ENCODE data around the gene TRIM40. TPM values are rescaled to one million over a fixed set of nuclear protein-coding genes. Genes with fewer than 3 reads are reported as not detected.

The TRIM40 gene
- total RNA-seq, 4 donors from 2014 or later = not detected

GRCh38 chr6:30150671-30151395 is 14.9 kb downstream of the TRIM40 start:
- H3K4me1 ChIP-seq = no peaks in the 10 kb centered on the region
- H3K4me3 ChIP-seq = no peak overlapping the region
- no peaks in the 10 kb centered on the region for H3K9me3 ChIP-seq
- TF ChIP-seq POLR2A (IDR thresholded peaks at IDR 0.05) = no peak
- no peak for TF ChIP-seq CTCF (IDR thresholded peaks at IDR 0.05 in 4 of 5, conservative IDR thresholded peaks at IDR 0.05 in 1 of 5)
- intact Hi-C loops (cut with DNase I; ENCODE audit: low total_unique reads) = no loop called here
- no peaks in the 10 kb centered on the region for H3K36me3 ChIP-seq
- no peak overlapping the region for H3K27ac ChIP-seq
- DNase-seq (no peak), ATAC-seq (no peak)
- in situ Hi-C loops (cut with MboI; ENCODE audit: low sequenced_read_pairs in 4 of 4) = loop anchor here in 1 of 4 donors (25.0 kb wide), 1 partner anchor 314 kb away; the partner anchor contains the start of gene HLA-G
- H3K27me3 ChIP-seq = peaks cover 0 to 11% (median 0%) of the 10 kb centered on the region in 3 donors

GRCh38 chr6:30151580-30151979 is 15.6 kb downstream of the TRIM40 start:
- no peak for ATAC-seq

GRCh38 chr6:30152016-30152673 is 16.2 kb downstream of the TRIM40 start:
- H3K27me3 ChIP-seq = peaks cover 0 to 15% (median 0%) of the 10 kb centered on the region in 3 donors
- no peak overlapping the region for H3K4me3 ChIP-seq
- in situ Hi-C loops (cut with MboI; ENCODE audit: low sequenced_read_pairs in 4 of 4) = loop anchor here in 1 of 4 donors (25.0 kb wide), 1 partner anchor 315 kb away; the partner anchor contains the start of gene HLA-G
- intact Hi-C loops (cut with DNase I; ENCODE audit: low total_unique reads) = no loop called here
- TF ChIP-seq POLR2A (IDR thresholded peaks at IDR 0.05) = no peak
- TF ChIP-seq CTCF (IDR thresholded peaks at IDR 0.05 in 4 of 5, conservative IDR thresholded peaks at IDR 0.05 in 1 of 5) = no peak
- no peaks in the 10 kb centered on the region for H3K36me3 ChIP-seq
- no peak overlapping the region for H3K27ac ChIP-seq
- ATAC-seq = no peak
- no peaks in the 10 kb centered on the region for H3K9me3 ChIP-seq
- peaks cover 0 to 6% of the 10 kb centered on the region in 2 donors for H3K4me1 ChIP-seq
- DNase-seq = no peak

More at GRCh38 chr6:30151580-30151979, 15.6 kb downstream of the TRIM40 start:
- H3K27me3 ChIP-seq = peaks cover 0 to 15% (median 0%) of the 10 kb centered on the region in 3 donors
- TF ChIP-seq CTCF (IDR thresholded peaks at IDR 0.05 in 4 of 5, conservative IDR thresholded peaks at IDR 0.05 in 1 of 5) (no peak), POLR2A (IDR thresholded peaks at IDR 0.05) (no peak)
- H3K9me3 ChIP-seq = no peaks in the 10 kb centered on the region
- H3K36me3 ChIP-seq = no peaks in the 10 kb centered on the region
- H3K4me1 ChIP-seq = peaks cover 0 to under 1% of the 10 kb centered on the region in 2 donors
- no peak overlapping the region for H3K27ac ChIP-seq
- no peak overlapping the region for H3K4me3 ChIP-seq
- intact Hi-C loops (cut with DNase I; ENCODE audit: low total_unique reads) = no loop called here
- in situ Hi-C loops (cut with MboI; ENCODE audit: low sequenced_read_pairs in 4 of 4) = loop anchor here in 1 of 4 donors (25.0 kb wide), 1 partner anchor 314 kb away; the partner anchor contains the start of gene HLA-G
- DNase-seq = no peak

DNA sequence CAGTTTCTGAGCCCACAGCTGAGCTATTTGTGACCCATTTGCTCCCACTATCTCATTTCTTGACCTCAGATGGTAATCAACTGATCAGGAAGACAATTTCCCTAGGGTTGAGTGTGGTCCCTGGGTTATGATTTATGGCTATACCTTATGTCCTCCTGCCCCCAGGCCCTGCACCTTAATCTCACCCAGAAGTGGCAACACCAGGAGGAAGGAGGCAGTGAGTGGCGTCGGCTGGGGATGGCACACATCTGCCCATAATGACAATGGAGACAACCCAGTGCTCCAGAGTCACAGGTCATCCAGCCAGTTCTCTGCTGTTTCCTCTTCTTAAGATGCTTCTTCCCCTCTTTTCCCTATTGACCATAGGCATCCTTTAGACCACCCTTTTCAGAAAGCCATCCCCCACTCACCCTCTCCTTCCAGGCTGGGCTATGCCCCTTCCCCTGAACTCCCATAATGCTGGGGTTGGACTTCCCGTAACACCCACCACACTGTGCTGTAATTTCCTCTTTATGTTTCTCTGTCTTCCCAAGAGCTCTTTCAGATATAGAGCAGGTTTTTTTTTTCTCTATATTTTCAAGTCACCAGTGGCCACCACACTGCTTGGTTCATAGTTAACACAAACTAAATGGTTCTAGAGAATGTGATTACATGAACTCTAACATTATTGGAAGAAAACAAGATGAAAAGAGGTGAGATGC is 17.1 kb downstream of the TRIM40 start:
- peaks cover 0 to 14% (median 0%) of the 10 kb centered on the region in 3 donors for H3K27me3 ChIP-seq
- DNase-seq (no peak), ATAC-seq (no peak)
- H3K27ac ChIP-seq = no peak overlapping the region
- in situ Hi-C loops (cut with MboI; ENCODE audit: low sequenced_read_pairs in 4 of 4) (loop anchor here in 1 of 4 donors (25.0 kb wide), 1 partner anchor 316 kb away; the partner anchor contains the start of gene HLA-G), intact Hi-C loops (cut with DNase I; ENCODE audit: low total_unique reads) (no loop called here)
- H3K4me3 ChIP-seq = no peak overlapping the region
- peaks cover 0 to 6% of the 10 kb centered on the region in 2 donors for H3K4me1 ChIP-seq
- TF ChIP-seq CTCF (IDR thresholded peaks at IDR 0.05 in 4 of 5, conservative IDR thresholded peaks at IDR 0.05 in 1 of 5) (no peak), POLR2A (IDR thresholded peaks at IDR 0.05) (no peak)
- H3K36me3 ChIP-seq = no peaks in the 10 kb centered on the region
- H3K9me3 ChIP-seq = no peaks in the 10 kb centered on the region
